Measurements from ENCODE around the gene NABP2. TPM values are rescaled to one million over a fixed set of nuclear protein-coding genes. Genes with fewer than 3 reads are reported as not detected.
"Not testable (repeated sequence)": the region's sequence is repeated elsewhere in the genome, so short reads cannot be mapped to it uniquely, and the experiment has no call there.

NABP2 gene
- total and polyA plus RNA-seq, 2 experiments from 2014 or later, result 25.5 to 27.8 TPM

GRCh38 chr12:56271031-56271430 lies 46.9 kb downstream of the NABP2 start:
- TF ChIP-seq CTCF (conservative IDR thresholded peaks at IDR 0.05; ENCODE audit: low read depth in 2 of 2) (peak; percentile 62 to 75), CREB1 (CRISPR knock-in tag; IDR thresholded peaks at IDR 0.05; ENCODE audit: low read depth) (no peak), ETS1 (IDR thresholded peaks at IDR 0.05) (no peak), EZH2phosphoT487 (IDR thresholded peaks at IDR 0.05; ENCODE audit: unreplicated experiment) (no peak)
- peak; percentile 61 for DNase-seq (ENCODE audit: low spot score)
- Histone ChIP-seq H3K4me1 (ENCODE audit: insufficient read depth) (peaks cover 5% of the 10 kb centered on the region; the same call in 1 of the 2 replicates), H4K20me1 (replicated peaks; ENCODE audit: insufficient read depth) (peaks cover 2% of the 10 kb centered on the region; the same call in 1 of the 2 replicates), H3K4me2 (no peak overlapping the region), H3K36me3 (ENCODE audit: insufficient read depth) (peaks cover 35% of the 10 kb centered on the region), H3K79me2 (replicated peaks; ENCODE audit: insufficient read depth) (no peaks in the 10 kb centered on the region), H3K4me3 (no peak overlapping the region), H3K9me2 (ENCODE audit: insufficient read depth) (no peaks in the 10 kb centered on the region), H3K27ac (ENCODE audit: low read depth) (peak overlapping the region; percentile 30; the same call in 1 of the 2 replicates), H3K27me3 (ENCODE audit: insufficient read depth) (no peaks in the 10 kb centered on the region), H2AFZ (no peak overlapping the region), H3F3A (replicated peaks; ENCODE audit: low read depth) (peaks cover 43% of the 10 kb centered on the region)
- peak; percentile 18 for ATAC-seq
- Mint-ChIP-seq H3K4me3 (no peak overlapping the region), H3K4me1 (peaks cover 10% of the 10 kb centered on the region), H3K27me3 (ENCODE audit: insufficient read depth, low read depth, poor library complexity) (peaks cover 15% of the 10 kb centered on the region), H3K9me3 (no peaks in the 10 kb centered on the region; the same call in 2 of the 3 replicates), H3K36me3 (ENCODE audit: low read depth) (peaks cover 65% of the 10 kb centered on the region), H3K27ac (no peak overlapping the region)

GRCh38 chr12:56272468-56272867 lies 48.3 kb downstream of the NABP2 start:
- Histone ChIP-seq H3K36me3 (ENCODE audit: insufficient read depth) (peaks cover 37% of the 10 kb centered on the region), H3F3A (replicated peaks; ENCODE audit: low read depth) (peaks cover 34% of the 10 kb centered on the region)
- H3K9me3 Mint-ChIP-seq; H3K4me3 Mint-ChIP-seq; H3K4me1 ChIP-seq (ENCODE audit: insufficient read depth); H3K79me2 ChIP-seq (replicated peaks; ENCODE audit: insufficient read depth); H3K4me3 ChIP-seq; H3K9me2 ChIP-seq (ENCODE audit: insufficient read depth); H3K27me3 ChIP-seq (ENCODE audit: insufficient read depth); H3K27ac ChIP-seq (ENCODE audit: low read depth); H3K4me1 Mint-ChIP-seq; H3K27ac Mint-ChIP-seq; ATAC-seq; H3K4me2 ChIP-seq; H3K27me3 Mint-ChIP-seq (ENCODE audit: insufficient read depth, low read depth, poor library complexity); H4K20me1 ChIP-seq (replicated peaks; ENCODE audit: insufficient read depth); H2AFZ ChIP-seq; DNase-seq (ENCODE audit: low spot score): not testable (repeated sequence)
- H3K36me3 Mint-ChIP-seq (ENCODE audit: low read depth), result peaks cover 74% of the 10 kb centered on the region

GRCh38 chr12:56274299-56274698 lies 50.2 kb downstream of the NABP2 start:
- H3K27ac Mint-ChIP-seq, result no peak overlapping the region
- no peak overlapping the region for H2AFZ ChIP-seq
- no peaks in the 10 kb centered on the region for H3K27me3 Mint-ChIP-seq (ENCODE audit: insufficient read depth, low read depth, poor library complexity)
- H3K4me3 Mint-ChIP-seq, result no peak overlapping the region
- H3K4me1 ChIP-seq (ENCODE audit: insufficient read depth), result no peaks in the 10 kb centered on the region
- peaks cover 47% of the 10 kb centered on the region for H3K36me3 ChIP-seq (ENCODE audit: insufficient read depth)
- H3K4me2 ChIP-seq, result no peak overlapping the region
- no peak overlapping the region for H3K27ac ChIP-seq (ENCODE audit: low read depth)
- no peaks in the 10 kb centered on the region for H3K79me2 ChIP-seq (replicated peaks; ENCODE audit: insufficient read depth)
- peaks cover 31% of the 10 kb centered on the region for H3F3A ChIP-seq (replicated peaks; ENCODE audit: low read depth)
- no peaks in the 10 kb centered on the region for H3K4me1 Mint-ChIP-seq
- H3K9me2 ChIP-seq (ENCODE audit: insufficient read depth), result no peaks in the 10 kb centered on the region
- no peaks in the 10 kb centered on the region for H3K27me3 ChIP-seq (ENCODE audit: insufficient read depth)
- H3K4me3 ChIP-seq, result no peak overlapping the region
- no peak for DNase-seq (ENCODE audit: low spot score)
- ATAC-seq, result no peak
- peaks cover 2% of the 10 kb centered on the region; the same call in 1 of the 2 replicates for H4K20me1 ChIP-seq (replicated peaks; ENCODE audit: insufficient read depth)
- no peaks in the 10 kb centered on the region for H3K9me3 Mint-ChIP-seq
- H3K36me3 Mint-ChIP-seq (ENCODE audit: low read depth), result peaks cover 82% of the 10 kb centered on the region
- no peak for TF ChIP-seq ZNF462 (CRISPR knock-in tag; IDR thresholded peaks at IDR 0.05)
- TF ChIP-seq CREB1 (CRISPR knock-in tag; IDR thresholded peaks at IDR 0.05; ENCODE audit: low read depth), result no peak
- TF ChIP-seq ZNF114 (CRISPR knock-in tag; IDR thresholded peaks at IDR 0.05), result no peak
- no peak for TF ChIP-seq POLR2AphosphoS5 (IDR thresholded peaks at IDR 0.05; ENCODE audit: low read depth)
